HG02763 (cell line): ENCODE results near the gene ALDH1L2.
"Not testable (repeated sequence)": the region's sequence is repeated elsewhere in the genome, so short reads cannot be mapped to it uniquely, and the experiment has no call there.

ENCODE experiments used
- ATAC-seq: cut with Tn5 transposase; IDR thresholded peaks from one replicate; pipeline ENCODE4 v1.9.1; 2021; ENCODE audit warnings: mild to moderate bottlenecking, moderate library complexity; ENCODE audit not compliant: unreplicated experiment

The ALDH1L2 gene

GRCh38 chr12:104986022-104986941 is 98.0 kb downstream of the ALDH1L2 start, which contains the start of gene NOPCHAP1:
NOPCHAP1 (plus strand) TSS chr12:104986316; CDS start chr12:104986353, 37 bp downstream.
- ATAC-seq = peak; percentile 99

- no peak for ATAC-seq
These were observed 99.1 kb downstream of the ALDH1L2 start for GRCh38 chr12:104985206-104985605.

DNA sequence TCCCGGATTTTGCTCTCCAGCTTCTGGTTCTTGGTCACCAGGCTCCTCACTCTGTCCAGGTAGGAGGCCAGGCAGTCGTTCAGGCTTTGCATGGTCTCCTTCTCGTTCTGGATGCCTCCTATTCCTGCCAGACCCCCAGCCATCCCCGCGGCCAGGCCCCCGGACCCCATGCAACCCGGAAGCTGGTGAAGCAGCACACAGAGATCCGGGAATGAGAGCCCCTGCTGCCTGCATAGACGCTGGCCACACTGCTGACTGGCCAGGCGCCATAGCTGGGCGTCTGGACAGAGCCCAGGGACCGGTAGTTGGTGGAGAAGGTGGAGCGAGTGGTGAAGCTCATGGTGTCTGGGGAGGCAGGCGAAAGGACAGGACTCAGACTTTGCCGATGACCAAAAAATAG is 106.6 kb downstream of the ALDH1L2 start:
- not testable (repeated sequence) for ATAC-seq

- ATAC-seq = no peak
These were observed 107.6 kb downstream of the ALDH1L2 start for GRCh38 chr12:104976703-104977102.

DNA sequence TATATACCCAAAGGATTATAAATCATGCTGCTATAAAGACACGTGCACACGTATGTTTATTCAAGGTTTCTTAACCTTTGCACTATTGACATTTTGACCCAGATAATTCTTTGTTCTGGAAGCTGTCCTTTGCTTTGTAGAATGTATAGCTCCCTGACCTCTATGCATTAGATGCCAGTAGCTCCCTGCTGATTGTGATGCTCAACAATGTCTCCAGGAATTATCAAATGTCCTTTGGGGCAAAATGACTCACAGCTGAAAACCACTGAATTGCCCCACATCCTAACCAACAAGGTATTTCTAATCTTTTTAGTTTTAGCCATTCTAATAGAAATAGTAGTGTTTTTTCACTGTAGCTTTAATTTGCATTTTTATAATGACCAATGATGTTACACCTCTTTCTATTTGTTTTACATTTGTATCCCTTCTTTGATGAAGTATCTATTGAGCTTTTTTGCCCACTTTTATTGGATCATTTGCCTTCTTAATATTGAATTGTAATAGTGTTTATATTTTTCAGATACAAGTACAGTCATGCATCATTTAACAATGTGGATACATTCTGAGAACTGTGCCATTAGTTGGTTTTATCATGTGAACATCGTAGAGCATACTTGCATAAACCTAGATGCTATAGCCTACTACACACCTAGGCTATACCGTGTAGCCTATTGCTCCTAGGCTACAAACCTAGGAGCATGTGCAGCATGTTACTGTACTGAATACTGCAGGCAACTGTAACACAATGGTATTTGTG is 108.5 kb downstream of the ALDH1L2 start:
- no peak for ATAC-seq

- peak; percentile 95 for ATAC-seq
These were observed 109.5 kb downstream of the ALDH1L2 start for GRCh38 chr12:104974626-104975290.

DNA sequence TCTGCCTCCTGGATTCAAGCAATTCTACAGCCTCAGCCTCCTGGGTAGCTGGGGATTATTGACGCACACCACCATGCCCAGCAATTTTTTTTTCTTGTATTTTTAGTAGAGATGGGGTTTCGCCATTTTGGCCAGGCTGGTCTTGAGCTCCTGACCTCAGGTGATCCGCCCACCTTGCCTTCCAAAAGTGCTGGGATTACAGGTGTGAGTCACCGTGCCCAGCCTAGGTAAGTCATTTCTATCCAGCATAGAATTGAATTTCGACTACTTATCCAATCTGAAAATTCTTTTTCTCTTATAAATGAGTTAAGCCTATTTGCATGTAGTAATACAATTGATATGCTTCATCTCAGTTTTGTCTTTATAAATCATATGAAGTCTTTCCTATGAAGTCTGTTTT is 111.0 kb downstream of the ALDH1L2 start:
- no peak for ATAC-seq

GRCh38 chr12:104971306-104971705 is 113.0 kb downstream of the ALDH1L2 start:
- ATAC-seq = no peak
